22Rv1 (cell line): ENCODE measurements around the gene HSD11B1L.
A peak's percentile ranks its signal among the peaks of the same experiment; 100 is the strongest.

Experiments
- CTCF ChIP-seq: fragments of 450-650 bp; IDR thresholded peaks from 2 replicates; pipeline ENCODE4 v1.5.1; 2017; ENCODE audit warnings: mild to moderate bottlenecking
- ZFX ChIP-seq: fragments of 450-650 bp; IDR thresholded peaks from 2 replicates; pipeline ENCODE4 v1.6.1; 2017; ENCODE audit warnings: antibody characterized with exemption, borderline replicate concordance

- TF ChIP-seq CTCF (peak; percentile 93), ZFX (no peak)
Observed at GRCh38 chr19:5719961-5720790, 39.3 kb downstream of the HSD11B1L start, which contains the start of the genes CATSPERD and LONP1.
